Ascending aorta (tissue), 2 donors: ENCODE results near the gene ANXA11. TPM values are rescaled to one million over a fixed set of nuclear protein-coding genes. Genes with fewer than 3 reads are reported as not detected.

Experiments
- DNase-seq, 2 donors: peaks; one replicate each; pipeline ENCODE4 v3.0.0-alpha.2; 2019; ENCODE audit warnings: low spot score in 2 of 2
- H3K27ac ChIP-seq, 2 donors: fragments of 200-600 bp; sonication (generic); one replicate each; pipeline ENCODE4 v1.5.1; 2016 to 2017; ENCODE audit warnings: mild to moderate bottlenecking in 1 of 2
- H3K27me3 ChIP-seq: fragments of 200-600 bp; sonication (generic); one replicate; pipeline ENCODE4 v1.5.1; 2017
- H3K36me3 ChIP-seq, 2 donors: fragments of 200-600 bp; sonication (generic); one replicate each; pipeline ENCODE4 v1.5.1; 2016
- H3K4me1 ChIP-seq, 2 donors: fragments of 200-600 bp; sonication (generic); one replicate each; pipeline ENCODE4 v1.5.1; 2016 to 2017; ENCODE audit warnings: mild to moderate bottlenecking in 1 of 2
- H3K4me3 ChIP-seq, 2 donors: fragments of 200-600 bp; sonication (generic); one replicate each; pipeline ENCODE4 v1.5.1; 2016 to 2017; ENCODE audit warnings: mild to moderate bottlenecking in 1 of 2
- H3K9me3 ChIP-seq, 2 donors: fragments of 200-600 bp; sonication (generic); one replicate each; pipeline ENCODE4 v1.5.1; 2016
- CTCF ChIP-seq, 3 experiments: fragments of 200-600 bp in 2 of 3; fragments of 450-650 bp in 1 of 3; sonication (generic) in 2 of 3; IDR thresholded peaks; one replicate each; pipeline ENCODE4 v1.5.1; 2016 to 2019; ENCODE audit warnings: antibody characterized with exemption in 3 of 3, mild to moderate bottlenecking in 1 of 3, moderate library complexity in 1 of 3
- intact Hi-C: fragments of 100-400 bp; cut with DNase I; formaldehyde crosslinking; loops from one replicate; pipeline ENCODE4 v1.15.1; 2023
- total RNA-seq: library from RNA; depleted of rRNA; stranded (reverse); fragments of >200 nt; gene quantifications from one replicate; pipeline ENCODE4 v1.1.0, GENCODE V29; 2016

ANXA11 gene
- total RNA-seq, 1 donor from 2014 or later, result 237 TPM

GRCh38 chr10:80154626-80154977 is 50.7 kb downstream of the ANXA11 start:
- Histone ChIP-seq H3K4me3 (no peak overlapping the region), H3K4me1 (peaks cover 36 to 53% of the 10 kb centered on the region in 2 donors), H3K36me3 (peaks cover 48 to 64% of the 10 kb centered on the region in 2 donors)

DNA sequence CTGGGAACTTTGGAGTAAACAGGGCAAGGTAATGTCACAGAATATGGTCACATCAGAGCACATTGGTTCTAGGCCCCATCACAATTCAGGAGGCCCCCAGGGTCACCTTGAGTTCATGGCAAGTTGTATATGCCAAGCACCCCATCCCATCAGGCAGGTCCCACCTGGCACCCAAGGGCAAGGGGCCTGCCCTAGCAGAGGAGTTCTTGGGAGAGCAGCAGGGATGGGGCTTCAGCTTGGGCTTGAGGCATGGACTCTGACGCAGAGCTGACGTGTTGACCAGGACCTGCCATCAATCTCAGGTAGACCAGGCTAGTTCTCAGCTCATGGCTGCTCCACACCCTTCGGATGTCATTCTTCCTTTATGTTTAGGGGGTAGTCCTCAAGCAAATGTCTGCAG is 51.9 kb downstream of the ANXA11 start:
- peaks cover 0 to 14% of the 10 kb centered on the region in 2 donors for H3K9me3 ChIP-seq
- no peak for DNase-seq
- H3K4me3 ChIP-seq, result no peak overlapping the region
- no peaks in the 10 kb centered on the region for H3K27me3 ChIP-seq
- TF ChIP-seq CTCF (IDR thresholded peaks at IDR 0.05), result no peak
- peaks cover 31 to 44% of the 10 kb centered on the region in 2 donors for H3K4me1 ChIP-seq
- peak overlapping the region; percentile 92 to 94 for H3K27ac ChIP-seq
- peaks cover 46 to 71% of the 10 kb centered on the region in 2 donors for H3K36me3 ChIP-seq
- intact Hi-C loops, result no loop called here

More at GRCh38 chr10:80154626-80154977, 50.7 kb downstream of the ANXA11 start:
- H3K27me3 ChIP-seq, result no peaks in the 10 kb centered on the region
- H3K27ac ChIP-seq, result peak overlapping the region; percentile 92 to 94
- peaks cover 0 to 4% of the 10 kb centered on the region in 2 donors for H3K9me3 ChIP-seq
- no peak for DNase-seq
- TF ChIP-seq CTCF (IDR thresholded peaks at IDR 0.05), result no peak
- intact Hi-C loops, result no loop called here

- H3K9me3 ChIP-seq, result peaks cover 0 to 14% of the 10 kb centered on the region in 2 donors
- no peaks in the 10 kb centered on the region for H3K27me3 ChIP-seq
- intact Hi-C loops, result no loop called here
- H3K4me1 ChIP-seq, result peaks cover 25 to 38% of the 10 kb centered on the region in 2 donors
- H3K4me3 ChIP-seq, result no peak overlapping the region
- peak overlapping the region; percentile 10 to 92 for H3K27ac ChIP-seq
- no peak for DNase-seq
- H3K36me3 ChIP-seq, result peaks cover 41 to 69% of the 10 kb centered on the region in 2 donors
- TF ChIP-seq CTCF (IDR thresholded peaks at IDR 0.05), result no peak
These were observed 52.5 kb downstream of the ANXA11 start for GRCh38 chr10:80152820-80153219.

GRCh38 chr10:80150172-80150571 is 55.2 kb downstream of the ANXA11 start:
- no peak for DNase-seq

DNA sequence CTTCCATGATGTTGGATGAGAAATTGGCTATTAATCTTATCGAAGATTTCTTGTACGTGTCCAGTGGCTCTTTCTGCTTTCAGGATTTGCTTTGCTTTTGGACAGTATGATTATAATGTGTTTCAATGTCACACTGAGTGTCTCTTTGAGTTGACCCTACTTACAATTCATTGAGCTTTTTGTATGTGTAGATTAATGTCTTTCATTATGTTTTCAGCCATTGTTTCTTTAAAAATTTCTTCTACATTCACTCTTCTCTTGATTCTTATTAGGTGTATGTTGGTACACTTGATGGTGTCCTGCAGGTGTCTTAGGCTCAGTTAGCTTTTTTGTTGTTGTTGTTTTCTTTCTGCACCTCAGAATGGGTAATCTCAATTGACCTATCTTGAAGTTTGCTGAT is 56.2 kb downstream of the ANXA11 start:
- Histone ChIP-seq H3K4me3 (no peak overlapping the region), H3K4me1 (peaks cover 3 to 17% of the 10 kb centered on the region in 2 donors), H3K36me3 (peaks cover 22 to 44% of the 10 kb centered on the region in 2 donors), H3K27ac (no peak overlapping the region), H3K9me3 (peaks cover 0 to 14% of the 10 kb centered on the region in 2 donors), H3K27me3 (no peaks in the 10 kb centered on the region)
- no peak for DNase-seq
- intact Hi-C loops, result loop anchor here (10.0 kb wide), 2 partner anchors 644 to 774 kb away; no protein-coding TSS in a partner anchor
- TF ChIP-seq CTCF (IDR thresholded peaks at IDR 0.05), result no peak

More at GRCh38 chr10:80150172-80150571, 55.2 kb downstream of the ANXA11 start:
- Histone ChIP-seq H3K9me3 (peaks cover 0 to 14% of the 10 kb centered on the region in 2 donors), H3K4me3 (no peak overlapping the region), H3K27ac (no peak overlapping the region), H3K27me3 (no peaks in the 10 kb centered on the region), H3K4me1 (peaks cover 7 to 15% of the 10 kb centered on the region in 2 donors), H3K36me3 (peaks cover 22 to 44% of the 10 kb centered on the region in 2 donors)
- intact Hi-C loops, result no loop called here
- no peak for TF ChIP-seq CTCF (IDR thresholded peaks at IDR 0.05)
